K562 (cell line): ENCODE results near the gene SLC16A6. TPM values are rescaled to one million over a fixed set of nuclear protein-coding genes. Genes with fewer than 3 reads are reported as not detected.
"Not testable (repeated sequence)": the region's sequence is repeated elsewhere in the genome, so short reads cannot be mapped to it uniquely, and the experiment has no call there.

Experiments used
- ATAC-seq: fragments of 200-7000 bp; cut with Tn5 transposase; 3 replicates; pipeline ENCODE4 v1.9.1; 2020; ENCODE audit warnings: moderate library complexity
- BruUV-seq: library from RNA; stranded (reverse); fragments of 400-500 nt; replicated peaks from 2 replicates; lab custom pipeline; 2021; lab: Mats Ljungman, UMichigan
- CTCF ChIA-PET: fragments of 300-600 bp; formaldehyde crosslinking; extraction: SDS; loops from one replicate; lab custom pipeline; 2021; ENCODE audit warnings: low intra/inter-chr PET ratio; lab: Yijun Ruan, JAX
- POLR2A ChIA-PET: fragments of 300-600, 350-650 bp; sonication (Branson Sonifier 250); formaldehyde crosslinking; extraction: SDS; loops from one replicate; lab custom pipeline; 2021; ENCODE audit warnings: antibody characterized with exemption, inconsistent platforms; lab: Yijun Ruan, JAX
- DNase-seq, 4 experiments: peaks; one replicate each; pipeline versions ENCODE4 v3.0.0 to v3.0.0-alpha.2; 2011 to 2018; ENCODE audit warnings: low spot score in 3 of 4, mixed read lengths in 3 of 4; ENCODE audit errors: extremely low read depth in 1 of 4
- FAIRE-seq: peaks from 2 replicates; lab custom pipeline; 2011; peaks lifted over from hg19 to GRCh38; lab: Jason Lieb, UNC
- H2AFZ ChIP-seq: 2 replicates; pipeline ENCODE4 v1.6.0; 2011; ENCODE audit warnings: low read depth, low read length, control low read depth, inconsistent platforms
- H3K27ac ChIP-seq: fragments of 200-600 bp; 3 replicates; pipeline ENCODE4 v1.8.0; 2011; ENCODE audit warnings: low read depth, mild to moderate bottlenecking, control low read depth, inconsistent platforms, low read length, moderate library complexity, mixed read lengths; ENCODE audit errors: extremely low read depth
- H3K27me3 ChIP-seq, 2 experiments: fragments of 300-600 bp in 1 of 2; 2 replicates in 1 of 2; 3 replicates in 1 of 2; pipeline versions ENCODE4 v1.6.0 to v1.8.0; 2011; ENCODE audit warnings: inconsistent platforms in 2 of 2, low read length in 2 of 2, mild to moderate bottlenecking in 1 of 2, mixed read lengths in 1 of 2, moderate library complexity in 1 of 2; ENCODE audit not compliant: control insufficient read depth in 2 of 2, insufficient read depth in 2 of 2
- H3K36me3 ChIP-seq: fragments of 300-600 bp; 3 replicates; pipeline ENCODE4 v1.8.0; 2011; ENCODE audit warnings: mild to moderate bottlenecking, low read length, inconsistent platforms; ENCODE audit not compliant: control insufficient read depth, insufficient read depth
- H3K4me1 ChIP-seq, 2 experiments: fragments of 200-600 bp in 1 of 2; replicated peaks in 1 of 2; 2 replicates in 1 of 2; 3 replicates in 1 of 2; pipeline versions ENCODE4 v1.5.1 to v1.8.0; 2011; ENCODE audit warnings: inconsistent platforms in 2 of 2, low read length in 2 of 2, mild to moderate bottlenecking in 1 of 2, mixed read lengths in 1 of 2, moderate library complexity in 1 of 2; ENCODE audit not compliant: control insufficient read depth in 2 of 2, insufficient read depth in 2 of 2
- H3K4me2 ChIP-seq: 2 replicates; pipeline ENCODE4 v1.6.1; 2011; ENCODE audit warnings: low read length, control low read depth, inconsistent platforms, mixed read lengths; ENCODE audit not compliant: insufficient read depth
- H3K4me3 ChIP-seq: fragments of 200-600 bp; sonication (generic), shearing (Covaris generic); 2 replicates; pipeline ENCODE4 v1.5.1; 2016; ENCODE audit warnings: control low read depth, inconsistent platforms
- H3K79me2 ChIP-seq: fragments of 200-600 bp; 3 replicates; pipeline ENCODE4 v1.8.0; 2011; ENCODE audit warnings: low read length, inconsistent platforms; ENCODE audit not compliant: control insufficient read depth, insufficient read depth
- H3K9ac ChIP-seq, 2 experiments: 2 replicates each; pipeline versions ENCODE4 v1.6.0 to v1.6.1; 2011; ENCODE audit warnings: low read depth in 2 of 2, low read length in 2 of 2, control low read depth in 1 of 2, inconsistent platforms in 1 of 2, mild to moderate bottlenecking in 1 of 2, mixed read lengths in 1 of 2; ENCODE audit not compliant: insufficient read depth in 1 of 2
- H3K9me1 ChIP-seq: one replicate; pipeline ENCODE4 v1.6.0; 2011; ENCODE audit warnings: inconsistent platforms, mild to moderate bottlenecking, low read length, moderate library complexity; ENCODE audit not compliant: control insufficient read depth, insufficient read depth
- H3K9me3 ChIP-seq: replicated peaks from 2 replicates; pipeline ENCODE4 v1.5.1; 2011; ENCODE audit warnings: low read depth, low read length, inconsistent platforms; ENCODE audit not compliant: control insufficient read depth, insufficient read depth
- H4K20me1 ChIP-seq: replicated peaks from 2 replicates; pipeline ENCODE4 v1.6.1; 2011; ENCODE audit warnings: low read length, inconsistent platforms, mixed read lengths; ENCODE audit not compliant: control insufficient read depth, insufficient read depth
- CBFA2T3 ChIP-seq: fragments of 450-650 bp; IDR thresholded peaks from 2 replicates; pipeline ENCODE4 v1.6.1; 2017
- E2F6 ChIP-seq, 2 experiments: IDR thresholded peaks; 2 replicates each; pipeline ENCODE4 v1.6.1; 2011; ENCODE audit warnings: borderline replicate concordance in 1 of 2, control low read depth in 1 of 2, low read depth in 1 of 2, low read length in 1 of 2, mild to moderate bottlenecking in 1 of 2, mixed read lengths in 1 of 2, moderate library complexity in 1 of 2; ENCODE audit not compliant: insufficient read depth in 1 of 2, insufficient read length in 1 of 2, poor library complexity in 1 of 2, severe bottlenecking in 1 of 2; ENCODE audit errors: extremely low read depth in 1 of 2
- ESRRA ChIP-seq: fragments of 450-650 bp; IDR thresholded peaks from 2 replicates; pipeline ENCODE4 v1.6.1; 2014; ENCODE audit warnings: low read depth, mild to moderate bottlenecking, moderate library complexity, borderline replicate concordance
- ILK ChIP-seq: fragments of 450-650 bp; IDR thresholded peaks from 2 replicates; pipeline ENCODE4 v1.6.1; 2016; ENCODE audit warnings: missing genetic modification characterization, low read depth, mild to moderate bottlenecking, missing compliant biosample characterization, moderate library complexity, borderline replicate concordance
- MEF2D ChIP-seq: conservative IDR thresholded peaks from 2 replicates; pipeline ENCODE4 v1.6.1; 2016; ENCODE audit warnings: low read depth, missing genetic modification characterization, missing compliant biosample characterization
- NELFE ChIP-seq: IDR thresholded peaks from 2 replicates; pipeline ENCODE4 v1.6.1; 2011; ENCODE audit warnings: mild to moderate bottlenecking; ENCODE audit not compliant: insufficient read depth, insufficient read length
- NFE2L1 ChIP-seq: fragments of 450-650 bp; IDR thresholded peaks from 2 replicates; pipeline ENCODE4 v1.6.1; 2016; ENCODE audit warnings: missing genetic modification characterization, low read depth, mild to moderate bottlenecking, missing compliant biosample characterization, moderate library complexity, borderline replicate concordance
- PHB2 ChIP-seq: fragments of 450-650 bp; IDR thresholded peaks from 2 replicates; pipeline ENCODE4 v1.6.1; 2017; ENCODE audit warnings: low read depth
- RBM25 ChIP-seq: fragments of 200-400 bp; formaldehyde crosslinking; IDR thresholded peaks from 2 replicates; pipeline ENCODE4 v1.6.1; 2018; ENCODE audit warnings: low read length, low read depth, moderate library complexity; ENCODE audit not compliant: severe bottlenecking
- RFX7 ChIP-seq: fragments of 250-450 bp; sonication (Bioruptor Pico); IDR thresholded peaks from 2 replicates; pipeline ENCODE4 v1.5.1; 2021; ENCODE audit warnings: mild to moderate bottlenecking
- SIN3B ChIP-seq: fragments of 450-650 bp; IDR thresholded peaks from 2 replicates; pipeline ENCODE4 v1.6.1; 2017; ENCODE audit warnings: low read depth, mild to moderate bottlenecking, moderate library complexity
- TCF7 ChIP-seq: sonication (generic); IDR thresholded peaks from 2 replicates; pipeline ENCODE4 v1.6.1; 2016; ENCODE audit warnings: antibody characterized with exemption, borderline replicate concordance
- ZNF197 ChIP-seq: fragments of 200-800 bp; sonication (Bioruptor generic); IDR thresholded peaks from 2 replicates; pipeline ENCODE4 v1.6.1; 2016; ENCODE audit warnings: low read depth, missing genetic modification characterization, missing compliant biosample characterization
- WGBS: fragments of 100-300 bp; shearing (Covaris generic); methylation state at CpG from one replicate; pipeline ENCODE4 v1.1.6; 2016; ENCODE audit warnings: low coverage, mixed read lengths; ENCODE audit not compliant: insufficient coverage; ENCODE audit errors: missing lambda C conversion rate; 5-methylcytosine and 5-hydroxymethylcytosine counted together
- in situ Hi-C: fragments of 300-500 bp; cut with MboI; formaldehyde crosslinking; loops from 4 replicates; pipeline ENCODE4 v1.15.0; 2018; ENCODE audit warnings: inconsistent platforms, mixed read lengths
- intact Hi-C: fragments of 100-400 bp; cut with micrococcal nuclease; formaldehyde crosslinking; loops from 2 replicates; pipeline ENCODE4 v1.14.2; 2022
- polyA plus RNA-seq, 8 experiments: library from polyadenylated mRNA; depleted of rRNA in 4 of 8; stranded (reverse) in 5 of 8; unstranded in 3 of 8; fragments of >200 nt; fragmentation: Nextera tagmentation in 2 of 8; fragmentation: Illumina TruSeq in 1 of 8; extraction: Ambion mirVana in 2 of 8; extraction: Trizol in 1 of 8; gene quantifications; 2 replicates each; pipeline versions ENCODE4 v1.2.1 to v1.2.3, GENCODE V29; 2011 to 2014; ENCODE audit warnings: inconsistent platforms in 1 of 8, missing spikeins in 1 of 8
- total RNA-seq, 7 experiments: library from RNA; depleted of rRNA in 6 of 7; stranded (reverse); fragments of >200 nt in 6 of 7; fragmentation: Illumina TruSeq in 2 of 7; extraction: Trizol in 2 of 7; gene quantifications; 2 replicates each; pipeline versions ENCODE4 v1.2.1 to v1.2.3, GENCODE V29; 2011 to 2021; ENCODE audit warnings: low replicate concordance in 1 of 7
- TF ChIP-seq, protein P1 (sequence below), 2 experiments: fragments of 250-450 bp in 1 of 2; fragments of 450-650 bp in 1 of 2; sonication (Bioruptor Pico) in 1 of 2; IDR thresholded peaks; 2 replicates each; pipeline versions ENCODE4 v1.6.1 to v1.8.0; 2016 to 2021; ENCODE audit warnings: mild to moderate bottlenecking in 2 of 2, moderate library complexity in 2 of 2, missing compliant biosample characterization in 1 of 2, missing genetic modification characterization in 1 of 2

The SLC16A6 gene
- total and polyA plus RNA-seq, 9 of the 15 experiments (the other 6 are each of a cell fraction or from before 2014, with no cell fraction given), result 0.05 to 0.31 (median 0.15) TPM

DNA sequence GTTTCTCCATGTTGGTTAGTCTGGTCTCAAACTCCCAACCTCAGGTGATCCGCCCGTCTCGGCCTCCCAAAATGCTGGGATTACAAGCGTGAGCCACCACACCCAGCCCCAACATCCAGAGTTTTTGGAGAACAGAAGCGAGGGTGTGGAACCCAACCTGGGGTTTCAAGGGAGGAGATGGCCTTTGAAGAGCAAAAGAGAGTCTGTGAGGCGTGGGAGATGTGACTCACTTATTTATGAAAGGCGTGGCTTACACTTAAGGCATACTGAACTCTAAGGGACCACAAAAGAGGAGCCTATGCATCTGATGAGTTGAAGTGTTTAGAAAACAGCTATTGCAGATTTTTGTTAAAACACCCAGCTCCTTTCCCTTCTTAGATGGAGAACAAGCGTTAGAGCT is 19.2 kb upstream of the SLC16A6 start:
- no peaks in the 10 kb centered on the region for H4K20me1 ChIP-seq
- H3K36me3 ChIP-seq, result no peaks in the 10 kb centered on the region
- peaks cover 0 to 4% of the 10 kb centered on the region in 2 experiments; a peak in 1 of 5 replicates for H3K4me1 ChIP-seq
- in situ Hi-C loops (no loop called here), intact Hi-C loops (no loop called here)
- WGBS, result 4% methylated on average over 8 of the region's 8 CpGs
- ATAC-seq, result 0 out of 3 replicates have a peak, but pooled peaks have one; percentile 36
- H3K9me1 ChIP-seq, result no peaks in the 10 kb centered on the region
- H3K4me2 ChIP-seq, result no peak overlapping the region
- no TSS peak for BruUV-seq
- H3K4me3 ChIP-seq, result no peak overlapping the region
- H3K9ac ChIP-seq, result no peak overlapping the region
- FAIRE-seq, result no peak
- ChIA-PET POLR2A (no interaction called here), CTCF (no interaction called here)
- H2AFZ ChIP-seq, result no peak overlapping the region
- DNase-seq, result peak in 1 of 4 experiments; percentile 20
- no peaks in the 10 kb centered on the region for H3K79me2 ChIP-seq
- no peaks in the 10 kb centered on the region for H3K9me3 ChIP-seq
- H3K27me3 ChIP-seq, result peaks cover 14 to 32% of the 10 kb centered on the region in 2 experiments; a peak in 3 of 5 replicates
- TF ChIP-seq E2F6 (IDR thresholded peaks at IDR 0.05; ENCODE audit: borderline replicate concordance in 1 of 2, extremely low read depth in 1 of 2, insufficient read depth in 1 of 2, insufficient read length in 1 of 2, low read depth in 1 of 2, low read length in 1 of 2, poor library complexity in 1 of 2, severe bottlenecking in 1 of 2), result no peak
- TF ChIP-seq PHB2, result no peak
- TF ChIP-seq ZNF197 (CRISPR knock-in tag), result no peak
- no peak for TF ChIP-seq NFE2L1
- TF ChIP-seq, protein P1, sequence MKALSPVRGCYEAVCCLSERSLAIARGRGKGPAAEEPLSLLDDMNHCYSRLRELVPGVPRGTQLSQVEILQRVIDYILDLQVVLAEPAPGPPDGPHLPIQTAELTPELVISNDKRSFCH (CRISPR knock-in tag; IDR thresholded peaks at IDR 0.05), result no peak
- TF ChIP-seq, protein P1 (tag; IDR thresholded peaks at IDR 0.05), result no peak
- no peak for TF ChIP-seq ILK (tag)
- no peak for TF ChIP-seq CBFA2T3
- no peak for TF ChIP-seq MEF2D (tag)
- no peak for TF ChIP-seq TCF7
- TF ChIP-seq RBM25, result no peak
- no peak for TF ChIP-seq RFX7
- TF ChIP-seq SIN3B, result no peak
- no peak for TF ChIP-seq NELFE
- TF ChIP-seq ESRRA, result no peak
- H3K27ac ChIP-seq, result no peak overlapping the region

GRCh38 chr17:68309066-68309670 is 18.2 kb upstream of the SLC16A6 start:
- H3K79me2 ChIP-seq, H3K27ac ChIP-seq, H3K4me1 ChIP-seq, intact Hi-C loops, BruUV-seq, H4K20me1 ChIP-seq, in situ Hi-C loops, H2AFZ ChIP-seq, H3K36me3 ChIP-seq, ATAC-seq, H3K4me3 ChIP-seq, DNase-seq, H3K9ac ChIP-seq, H3K9me3 ChIP-seq, H3K4me2 ChIP-seq, CTCF ChIA-PET, H3K9me1 ChIP-seq, FAIRE-seq: not testable (repeated sequence)
- WGBS, result 25% methylated on average over 26 of the region's 28 CpGs
- POLR2A ChIA-PET, result interaction anchor here (0.8 to 1.5 kb wide), 2 partner anchors 17 to 82 kb away, joined by 3 to 4 read pairs; no protein-coding TSS in a partner anchor
- peaks cover 14 to 32% of the 10 kb centered on the region in 2 experiments; a peak in 3 of 5 replicates for H3K27me3 ChIP-seq
